ENCODE results near the gene ZSCAN5B. TPM values are rescaled to one million over a fixed set of nuclear protein-coding genes. Genes with fewer than 3 reads are reported as not detected.

The ZSCAN5B gene
- total and polyA plus RNA-seq, 9 of the 15 experiments (the other 6 are each of a cell fraction or from before 2014, with no cell fraction given), result 0.03 to 0.07 TPM; not detected in 7

DNA sequence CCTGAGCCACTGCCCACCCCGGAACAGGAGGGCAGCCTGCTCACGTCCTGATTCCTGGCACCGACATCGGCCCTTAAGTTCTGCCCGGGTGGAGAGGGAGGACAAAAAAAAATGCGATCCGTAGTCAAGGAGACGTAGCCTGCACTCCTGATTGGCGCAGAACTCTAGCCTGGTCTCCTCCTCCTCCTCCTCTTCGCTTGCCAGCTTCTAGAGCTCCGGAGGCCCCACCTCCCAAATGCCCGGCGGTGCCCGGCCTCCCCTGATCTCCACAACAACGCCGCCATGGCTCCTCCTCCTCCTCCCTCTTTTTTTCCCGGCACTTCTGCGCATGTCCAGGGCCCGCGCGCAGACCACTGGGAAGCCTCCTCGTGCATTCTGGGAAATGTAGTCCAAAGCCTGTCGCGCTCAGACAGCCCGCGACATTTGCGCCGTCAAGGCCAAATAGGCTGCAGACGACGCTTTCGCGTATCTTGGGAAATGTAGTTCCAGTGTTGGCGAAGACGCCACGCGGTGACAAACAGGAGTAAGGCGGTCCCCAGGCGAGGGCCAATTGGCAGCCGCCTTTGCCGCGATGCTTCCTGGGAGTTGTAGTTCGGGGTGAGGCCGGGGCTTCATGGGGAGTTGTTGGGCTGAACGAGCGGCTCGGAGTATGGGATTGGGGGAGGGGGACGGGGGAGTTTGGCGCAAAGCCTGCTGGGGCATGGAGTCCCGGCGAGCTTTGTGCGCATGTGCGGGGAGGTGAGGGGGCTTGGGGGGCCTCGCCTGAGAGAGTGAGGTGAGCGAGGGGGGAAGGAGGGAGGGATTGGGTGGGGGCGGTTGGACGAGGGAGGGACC is 56.8 kb downstream of the ZSCAN5B start, which contains the start of gene ZNF444 (continued):
- TF ChIP-seq SRSF3 (IDR thresholded peaks at IDR 0.05; ENCODE audit: insufficient read depth, low read length) (no peak), ILF3 (IDR thresholded peaks at IDR 0.05; ENCODE audit: borderline replicate concordance) (no peak), ZNF778 (CRISPR knock-in tag; IDR thresholded peaks at IDR 0.05) (no peak), RBFOX2 (IDR thresholded peaks at IDR 0.05; ENCODE audit: low read depth, low read length) (peak; percentile 87), RBM17 (IDR thresholded peaks at IDR 0.05; ENCODE audit: borderline replicate concordance, low read depth, low read length) (no peak), KDM4B (IDR thresholded peaks at IDR 0.05; ENCODE audit: borderline replicate concordance in 2 of 2, low read depth in 1 of 2) (no peak), CBX1 (IDR thresholded peaks at IDR 0.05; ENCODE audit: low read depth) (no peak), FOS (IDR thresholded peaks at IDR 0.05; ENCODE audit: extremely low read depth, insufficient read length) (no peak), XRCC3 (IDR thresholded peaks at IDR 0.05) (no peak), ZNF232 (CRISPR knock-in tag; IDR thresholded peaks at IDR 0.05) (no peak), NR2F6 (CRISPR knock-in tag; IDR thresholded peaks at IDR 0.05) (no peak), DDX20 (tag; IDR thresholded peaks at IDR 0.05; ENCODE audit: low read depth) (no peak), PCBP2 (IDR thresholded peaks at IDR 0.05; ENCODE audit: low read depth, low read length, poor library complexity, severe bottlenecking) (no peak), SMARCC2 (IDR thresholded peaks at IDR 0.05; ENCODE audit: low read depth) (no peak), ZNF316 (IDR thresholded peaks at IDR 0.05) (no peak), ADNP (tag; IDR thresholded peaks at IDR 0.05) (no peak), HDAC6 (IDR thresholded peaks at IDR 0.05; ENCODE audit: low read depth, low read length) (no peak)
- TF ChIP-seq, protein P1, sequence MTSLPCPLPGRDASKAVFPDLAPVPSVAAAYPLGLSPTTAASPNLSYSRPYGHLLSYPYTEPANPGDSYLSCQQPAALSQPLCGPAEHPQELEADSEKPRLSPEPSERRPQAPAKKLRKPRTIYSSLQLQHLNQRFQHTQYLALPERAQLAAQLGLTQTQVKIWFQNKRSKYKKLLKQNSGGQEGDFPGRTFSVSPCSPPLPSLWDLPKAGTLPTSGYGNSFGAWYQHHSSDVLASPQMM (CRISPR knock-in tag; IDR thresholded peaks at IDR 0.05), result no peak
- TF ChIP-seq, protein P2, sequence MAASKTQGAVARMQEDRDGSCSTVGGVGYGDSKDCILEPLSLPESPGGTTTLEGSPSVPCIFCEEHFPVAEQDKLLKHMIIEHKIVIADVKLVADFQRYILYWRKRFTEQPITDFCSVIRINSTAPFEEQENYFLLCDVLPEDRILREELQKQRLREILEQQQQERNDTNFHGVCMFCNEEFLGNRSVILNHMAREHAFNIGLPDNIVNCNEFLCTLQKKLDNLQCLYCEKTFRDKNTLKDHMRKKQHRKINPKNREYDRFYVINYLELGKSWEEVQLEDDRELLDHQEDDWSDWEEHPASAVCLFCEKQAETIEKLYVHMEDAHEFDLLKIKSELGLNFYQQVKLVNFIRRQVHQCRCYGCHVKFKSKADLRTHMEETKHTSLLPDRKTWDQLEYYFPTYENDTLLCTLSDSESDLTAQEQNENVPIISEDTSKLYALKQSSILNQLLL (CRISPR knock-in tag; IDR thresholded peaks at IDR 0.05; ENCODE audit: borderline replicate concordance), result no peak
- TF ChIP-seq, protein P3, sequence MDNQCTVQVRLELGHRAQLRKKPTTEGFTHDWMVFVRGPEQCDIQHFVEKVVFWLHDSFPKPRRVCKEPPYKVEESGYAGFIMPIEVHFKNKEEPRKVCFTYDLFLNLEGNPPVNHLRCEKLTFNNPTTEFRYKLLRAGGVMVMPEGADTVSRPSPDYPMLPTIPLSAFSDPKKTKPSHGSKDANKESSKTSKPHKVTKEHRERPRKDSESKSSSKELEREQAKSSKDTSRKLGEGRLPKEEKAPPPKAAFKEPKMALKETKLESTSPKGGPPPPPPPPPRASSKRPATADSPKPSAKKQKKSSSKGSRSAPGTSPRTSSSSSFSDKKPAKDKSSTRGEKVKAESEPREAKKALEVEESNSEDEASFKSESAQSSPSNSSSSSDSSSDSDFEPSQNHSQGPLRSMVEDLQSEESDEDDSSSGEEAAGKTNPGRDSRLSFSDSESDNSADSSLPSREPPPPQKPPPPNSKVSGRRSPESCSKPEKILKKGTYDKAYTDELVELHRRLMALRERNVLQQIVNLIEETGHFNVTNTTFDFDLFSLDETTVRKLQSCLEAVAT (IDR thresholded peaks at IDR 0.05), result no peak
- TF ChIP-seq, protein P4, sequence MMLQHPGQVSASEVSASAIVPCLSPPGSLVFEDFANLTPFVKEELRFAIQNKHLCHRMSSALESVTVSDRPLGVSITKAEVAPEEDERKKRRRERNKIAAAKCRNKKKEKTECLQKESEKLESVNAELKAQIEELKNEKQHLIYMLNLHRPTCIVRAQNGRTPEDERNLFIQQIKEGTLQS (IDR thresholded peaks at IDR 0.05), result no peak
- TF ChIP-seq, protein P4 (CRISPR knock-in tag; conservative IDR thresholded peaks at IDR 0.05), result 0 out of 2 replicates have a peak, but pooled peaks have one; percentile 39
- TF ChIP-seq, protein P5, sequence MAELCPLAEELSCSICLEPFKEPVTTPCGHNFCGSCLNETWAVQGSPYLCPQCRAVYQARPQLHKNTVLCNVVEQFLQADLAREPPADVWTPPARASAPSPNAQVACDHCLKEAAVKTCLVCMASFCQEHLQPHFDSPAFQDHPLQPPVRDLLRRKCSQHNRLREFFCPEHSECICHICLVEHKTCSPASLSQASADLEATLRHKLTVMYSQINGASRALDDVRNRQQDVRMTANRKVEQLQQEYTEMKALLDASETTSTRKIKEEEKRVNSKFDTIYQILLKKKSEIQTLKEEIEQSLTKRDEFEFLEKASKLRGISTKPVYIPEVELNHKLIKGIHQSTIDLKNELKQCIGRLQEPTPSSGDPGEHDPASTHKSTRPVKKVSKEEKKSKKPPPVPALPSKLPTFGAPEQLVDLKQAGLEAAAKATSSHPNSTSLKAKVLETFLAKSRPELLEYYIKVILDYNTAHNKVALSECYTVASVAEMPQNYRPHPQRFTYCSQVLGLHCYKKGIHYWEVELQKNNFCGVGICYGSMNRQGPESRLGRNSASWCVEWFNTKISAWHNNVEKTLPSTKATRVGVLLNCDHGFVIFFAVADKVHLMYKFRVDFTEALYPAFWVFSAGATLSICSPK (IDR thresholded peaks at IDR 0.05; ENCODE audit: borderline replicate concordance), result no peak
